Liver (tissue), 9 donors: ENCODE data around the gene CCNB2. TPM values are rescaled to one million over a fixed set of nuclear protein-coding genes. Genes with fewer than 3 reads are reported as not detected.

ENCODE experiments used
- DNase-seq: peaks from one replicate; pipeline ENCODE4 v3.0.0-alpha.2; 2017; ENCODE audit warnings: low spot score
- H3K27ac ChIP-seq, 2 donors: one replicate each; pipeline ENCODE4 v1.7.0; 2013; ENCODE audit warnings: inconsistent platforms in 2 of 2, low read length in 2 of 2, control low read depth in 1 of 2, low read depth in 1 of 2, mild to moderate bottlenecking in 1 of 2
- H3K27me3 ChIP-seq, 4 donors: one replicate each; pipeline versions ENCODE4 v1.6.1 to v1.7.0; 2013; ENCODE audit warnings: low read length in 3 of 4, inconsistent platforms in 1 of 4, mild to moderate bottlenecking in 1 of 4, moderate library complexity in 1 of 4; ENCODE audit not compliant: control insufficient read depth in 4 of 4, insufficient read depth in 4 of 4
- H3K36me3 ChIP-seq, 4 donors: one replicate each; pipeline versions ENCODE4 v1.6.1 to v1.7.0; 2013; ENCODE audit warnings: low read length in 3 of 4, mild to moderate bottlenecking in 3 of 4, low read depth in 1 of 4, moderate library complexity in 1 of 4; ENCODE audit not compliant: control insufficient read depth in 4 of 4, insufficient read depth in 3 of 4
- H3K4me1 ChIP-seq, 4 donors: one replicate each; pipeline versions ENCODE4 v1.6.1 to v1.7.0; 2013; ENCODE audit warnings: low read length in 3 of 4, mild to moderate bottlenecking in 3 of 4, moderate library complexity in 1 of 4; ENCODE audit not compliant: control insufficient read depth in 4 of 4, insufficient read depth in 4 of 4
- H3K4me3 ChIP-seq, 3 donors: one replicate each; pipeline versions ENCODE4 v1.6.1 to v1.7.0; 2013; ENCODE audit warnings: low read length in 3 of 3, control low read depth in 1 of 3, low read depth in 1 of 3, mild to moderate bottlenecking in 1 of 3
- H3K9ac ChIP-seq, 2 donors: one replicate each; pipeline ENCODE4 v1.7.0; 2013; ENCODE audit warnings: low read length in 2 of 2, mild to moderate bottlenecking in 2 of 2, moderate library complexity in 2 of 2, control low read depth in 1 of 2, low read depth in 1 of 2
- H3K9me3 ChIP-seq, 4 donors: one replicate each; pipeline versions ENCODE4 v1.6.1 to v1.7.0; 2013; ENCODE audit warnings: low read length in 3 of 4; ENCODE audit not compliant: control insufficient read depth in 4 of 4
- EGR1 ChIP-seq, 2 donors: IDR thresholded peaks; 2 replicates each; pipeline ENCODE4 v1.6.1; 2016 to 2018; ENCODE audit warnings: antibody characterized with exemption in 2 of 2, low read depth in 2 of 2
- FOXA2 ChIP-seq: IDR thresholded peaks from 2 replicates; pipeline ENCODE4 v1.6.1; 2016; ENCODE audit warnings: antibody characterized with exemption
- GABPA ChIP-seq, 2 donors: IDR thresholded peaks in 1 of 2; conservative IDR thresholded peaks in 1 of 2; 2 replicates each; pipeline ENCODE4 v1.6.1; 2016; ENCODE audit warnings: antibody characterized with exemption in 2 of 2, mild to moderate bottlenecking in 1 of 2, moderate library complexity in 1 of 2
- HNF4G ChIP-seq: IDR thresholded peaks from 2 replicates; pipeline ENCODE4 v1.6.1; 2016; ENCODE audit warnings: antibody characterized with exemption
- JUND ChIP-seq, 2 donors: IDR thresholded peaks; 2 replicates each; pipeline ENCODE4 v1.6.1; 2016; ENCODE audit warnings: antibody characterized with exemption in 2 of 2
- MAX ChIP-seq: IDR thresholded peaks from 2 replicates; pipeline ENCODE4 v1.6.1; 2016; ENCODE audit warnings: antibody characterized with exemption
- RAD21 ChIP-seq, 2 donors: IDR thresholded peaks; 2 replicates each; pipeline ENCODE4 v1.6.1; 2016; ENCODE audit warnings: antibody characterized with exemption in 2 of 2, mild to moderate bottlenecking in 2 of 2
- REST ChIP-seq: IDR thresholded peaks from 2 replicates; pipeline ENCODE4 v1.6.1; 2016; ENCODE audit warnings: antibody characterized with exemption, mild to moderate bottlenecking
- RXRA ChIP-seq, 2 donors: IDR thresholded peaks; 2 replicates each; pipeline ENCODE4 v1.6.1; 2017 to 2018; ENCODE audit warnings: antibody characterized with exemption in 2 of 2, mild to moderate bottlenecking in 1 of 2
- SP1 ChIP-seq: IDR thresholded peaks from 2 replicates; pipeline ENCODE4 v1.6.1; 2018; ENCODE audit warnings: antibody characterized with exemption, mild to moderate bottlenecking
- TAF1 ChIP-seq: conservative IDR thresholded peaks from 2 replicates; pipeline ENCODE4 v1.6.1; 2016; ENCODE audit warnings: antibody characterized with exemption, mild to moderate bottlenecking
- YY1 ChIP-seq: IDR thresholded peaks from 2 replicates; pipeline ENCODE4 v1.6.1; 2016; ENCODE audit warnings: antibody characterized with exemption, mild to moderate bottlenecking
- WGBS: extraction: QIAGEN DNeasy Blood & Tissue Kit; methylation state at CpG from one replicate; pipeline ENCODE4 v1.1.7; 2013; 5-methylcytosine and 5-hydroxymethylcytosine counted together
- polyA plus RNA-seq, 2 donors: library from polyadenylated mRNA; stranded (reverse) in 1 of 2; unstranded in 1 of 2; fragments of 200-250 nt in 1 of 2; fragments of >200 nt in 1 of 2; fragmentation: Nextera tagmentation in 1 of 2; extraction: Ambion mirVana in 1 of 2; gene quantifications; one replicate each; pipeline versions ENCODE4 v1.2.1 to v1.2.3, GENCODE V29; 2013 to 2015
- total RNA-seq, 2 donors: library from RNA; depleted of rRNA; stranded (reverse); fragments of >200 nt; gene quantifications; one replicate each; pipeline ENCODE4 v1.2.3, GENCODE V29; 2014
- TF ChIP-seq, protein P1 (sequence below): fragments of 150-350 bp; IDR thresholded peaks from 2 replicates; pipeline ENCODE4 v1.5.1; 2017; ENCODE audit warnings: improper control_type of control experiment, low read depth, low read length; ENCODE audit not compliant: missing input control
- donor health status: healthy.
- donor health status: healthy.
- donor health status: healthy.
- donor health status: healthy.
- donor health status: healthy.

The CCNB2 gene
- total and polyA plus RNA-seq, 4 donors = 0.42 to 53.1 (median 2.0) TPM

DNA sequence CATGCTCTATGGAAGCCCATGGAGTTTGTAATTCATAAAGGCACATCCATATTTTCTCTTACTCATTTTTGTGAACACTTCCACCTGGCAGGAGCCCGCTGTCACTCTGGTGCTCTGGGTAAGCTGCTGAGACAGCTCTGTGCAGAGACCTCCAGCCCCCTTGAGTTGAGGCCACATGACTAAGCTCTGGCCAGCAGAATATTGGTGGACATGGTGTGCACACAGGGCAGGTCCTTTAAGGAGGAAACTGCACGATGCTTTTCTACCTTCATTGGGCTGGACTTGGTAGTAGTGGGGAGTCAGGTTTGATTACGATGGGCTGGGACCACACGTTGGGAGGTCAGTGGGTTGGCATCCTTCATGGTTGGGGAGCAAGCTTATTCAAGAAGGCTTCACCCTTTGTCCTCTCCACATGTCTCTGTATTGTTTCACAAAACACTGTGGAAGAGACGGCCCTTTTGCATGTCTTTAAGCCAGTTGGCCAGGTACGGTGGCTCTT is 29.0 kb downstream of the CCNB2 start:
- 98% methylated on average over 6 of the region's 6 CpGs for WGBS
- no peak overlapping the region for H3K9ac ChIP-seq
- H3K27me3 ChIP-seq = no peaks in the 10 kb centered on the region
- no peak for TF ChIP-seq GABPA (IDR thresholded peaks at IDR 0.05 in 1 of 2, conservative IDR thresholded peaks at IDR 0.05 in 1 of 2)
- no peak for TF ChIP-seq FOXA2
- no peak for TF ChIP-seq HNF4G
- no peak for TF ChIP-seq SP1
- TF ChIP-seq MAX = no peak
- TF ChIP-seq JUND (IDR thresholded peaks at IDR 0.05) = no peak
- TF ChIP-seq RXRA (IDR thresholded peaks at IDR 0.05) = no peak
- TF ChIP-seq RAD21 (IDR thresholded peaks at IDR 0.05) = no peak
- no peak for TF ChIP-seq TAF1
- no peak for TF ChIP-seq EGR1 (IDR thresholded peaks at IDR 0.05; ENCODE audit: low read depth in 2 of 2)
- TF ChIP-seq YY1 = no peak
- TF ChIP-seq, protein P1, sequence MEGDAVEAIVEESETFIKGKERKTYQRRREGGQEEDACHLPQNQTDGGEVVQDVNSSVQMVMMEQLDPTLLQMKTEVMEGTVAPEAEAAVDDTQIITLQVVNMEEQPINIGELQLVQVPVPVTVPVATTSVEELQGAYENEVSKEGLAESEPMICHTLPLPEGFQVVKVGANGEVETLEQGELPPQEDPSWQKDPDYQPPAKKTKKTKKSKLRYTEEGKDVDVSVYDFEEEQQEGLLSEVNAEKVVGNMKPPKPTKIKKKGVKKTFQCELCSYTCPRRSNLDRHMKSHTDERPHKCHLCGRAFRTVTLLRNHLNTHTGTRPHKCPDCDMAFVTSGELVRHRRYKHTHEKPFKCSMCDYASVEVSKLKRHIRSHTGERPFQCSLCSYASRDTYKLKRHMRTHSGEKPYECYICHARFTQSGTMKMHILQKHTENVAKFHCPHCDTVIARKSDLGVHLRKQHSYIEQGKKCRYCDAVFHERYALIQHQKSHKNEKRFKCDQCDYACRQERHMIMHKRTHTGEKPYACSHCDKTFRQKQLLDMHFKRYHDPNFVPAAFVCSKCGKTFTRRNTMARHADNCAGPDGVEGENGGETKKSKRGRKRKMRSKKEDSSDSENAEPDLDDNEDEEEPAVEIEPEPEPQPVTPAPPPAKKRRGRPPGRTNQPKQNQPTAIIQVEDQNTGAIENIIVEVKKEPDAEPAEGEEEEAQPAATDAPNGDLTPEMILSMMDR = no peak
- H3K4me3 ChIP-seq = no peak overlapping the region
- no peaks in the 10 kb centered on the region for H3K4me1 ChIP-seq
- H3K9me3 ChIP-seq = peaks cover 0 to 2% (median 0%) of the 10 kb centered on the region in 4 donors
- no peak for DNase-seq
- H3K27ac ChIP-seq = no peak overlapping the region
- peaks cover 7 to 42% (median 32%) of the 10 kb centered on the region in 4 donors for H3K36me3 ChIP-seq

DNA sequence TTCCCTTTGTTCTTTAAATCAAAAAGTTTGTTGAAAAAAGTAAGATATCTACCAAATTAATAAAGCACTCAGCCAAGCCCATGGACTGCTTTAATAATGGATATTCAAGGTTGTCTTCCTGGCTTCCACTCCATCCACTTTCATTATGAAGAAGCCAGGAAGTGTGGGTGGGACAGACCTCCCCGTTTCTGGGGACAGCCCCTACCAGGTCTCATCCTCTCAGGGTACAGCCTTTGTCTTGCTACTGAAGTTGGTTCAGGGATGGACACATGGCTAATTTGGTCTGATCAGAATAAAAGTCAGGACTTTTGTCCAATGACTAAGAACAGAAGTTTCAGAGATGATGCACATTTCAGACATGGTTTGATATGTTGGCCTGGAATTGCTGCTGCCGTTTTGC is 32.6 kb downstream of the CCNB2 start:
- H3K9ac ChIP-seq = no peak overlapping the region
- H3K4me3 ChIP-seq = no peak overlapping the region
- WGBS = 68% methylated on average over 2 of the region's 2 CpGs
- H3K9me3 ChIP-seq = no peaks in the 10 kb centered on the region
- H3K27me3 ChIP-seq = no peaks in the 10 kb centered on the region
- TF ChIP-seq MAX = no peak
- no peak for TF ChIP-seq SP1
- no peak for TF ChIP-seq HNF4G
- TF ChIP-seq REST = no peak
- TF ChIP-seq, protein P1 = no peak
- no peak for TF ChIP-seq JUND (IDR thresholded peaks at IDR 0.05)
- TF ChIP-seq EGR1 (IDR thresholded peaks at IDR 0.05; ENCODE audit: low read depth in 2 of 2) = no peak
- H3K27ac ChIP-seq = no peak overlapping the region
- H3K36me3 ChIP-seq = peaks cover 9 to 45% (median 34%) of the 10 kb centered on the region in 4 donors
- DNase-seq = no peak
- H3K4me1 ChIP-seq = no peaks in the 10 kb centered on the region
